GM12801 (cell line): Measurements from ENCODE around the gene CR2.

ENCODE experiments used
- CTCF ChIP-seq: IDR thresholded peaks from one replicate; pipeline ENCODE4 v1.5.1; 2011; ENCODE audit warnings: control low read depth; ENCODE audit not compliant: insufficient read length; ENCODE audit errors: extremely low read depth

The CR2 gene

GRCh38 chr1:207497941-207498340 is 43.8 kb downstream of the CR2 start:
- no peak for TF ChIP-seq CTCF

- TF ChIP-seq CTCF, result no peak
Observed at GRCh38 chr1:207499573-207499972, 45.4 kb downstream of the CR2 start.

GRCh38 chr1:207500306-207500705 is 46.2 kb downstream of the CR2 start:
- no peak for TF ChIP-seq CTCF

- no peak for TF ChIP-seq CTCF
Observed at GRCh38 chr1:207501071-207501470, 46.9 kb downstream of the CR2 start.

- no peak for TF ChIP-seq CTCF
Observed at GRCh38 chr1:207502726-207503125, 48.6 kb downstream of the CR2 start.

- TF ChIP-seq CTCF, result no peak
Observed at GRCh38 chr1:207503950-207504349, 49.8 kb downstream of the CR2 start.

- no peak for TF ChIP-seq CTCF
Observed at GRCh38 chr1:207504438-207504837, 50.3 kb downstream of the CR2 start.

- no peak for TF ChIP-seq CTCF
Observed at GRCh38 chr1:207510444-207510843, 56.3 kb downstream of the CR2 start.
